Measurements from ENCODE around the gene VPS26C.

GRCh38 chr21:37224861-37225839 lies 42.0 kb downstream of the VPS26C start:
- TF ChIP-seq GABPA (IDR thresholded peaks at IDR 0.05; ENCODE audit: low read depth) (no peak), EP300 (IDR thresholded peaks at IDR 0.05; ENCODE audit: borderline replicate concordance in 1 of 2, low read depth in 1 of 2, low read length in 1 of 2) (no peak)
- TF ChIP-seq, protein P1, sequence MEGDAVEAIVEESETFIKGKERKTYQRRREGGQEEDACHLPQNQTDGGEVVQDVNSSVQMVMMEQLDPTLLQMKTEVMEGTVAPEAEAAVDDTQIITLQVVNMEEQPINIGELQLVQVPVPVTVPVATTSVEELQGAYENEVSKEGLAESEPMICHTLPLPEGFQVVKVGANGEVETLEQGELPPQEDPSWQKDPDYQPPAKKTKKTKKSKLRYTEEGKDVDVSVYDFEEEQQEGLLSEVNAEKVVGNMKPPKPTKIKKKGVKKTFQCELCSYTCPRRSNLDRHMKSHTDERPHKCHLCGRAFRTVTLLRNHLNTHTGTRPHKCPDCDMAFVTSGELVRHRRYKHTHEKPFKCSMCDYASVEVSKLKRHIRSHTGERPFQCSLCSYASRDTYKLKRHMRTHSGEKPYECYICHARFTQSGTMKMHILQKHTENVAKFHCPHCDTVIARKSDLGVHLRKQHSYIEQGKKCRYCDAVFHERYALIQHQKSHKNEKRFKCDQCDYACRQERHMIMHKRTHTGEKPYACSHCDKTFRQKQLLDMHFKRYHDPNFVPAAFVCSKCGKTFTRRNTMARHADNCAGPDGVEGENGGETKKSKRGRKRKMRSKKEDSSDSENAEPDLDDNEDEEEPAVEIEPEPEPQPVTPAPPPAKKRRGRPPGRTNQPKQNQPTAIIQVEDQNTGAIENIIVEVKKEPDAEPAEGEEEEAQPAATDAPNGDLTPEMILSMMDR (IDR thresholded peaks at IDR 0.05), result no peak

All from SK-N-SH (cell line).